Dendritic cell treated with granulocyte-macrophage colony-stimulating factor and Interleukin-4, amounts not matched to agents 40 ng/mL and 50 ng/mL, for 4 days (primary cell): Measurements from ENCODE around the gene CLDN14.

ENCODE experiments used
- H3K27ac Mint-ChIP-seq: one replicate; pipeline ENCODE4 v1.8.0; 2022; ENCODE audit warnings: mild to moderate bottlenecking, mixed read lengths
- H3K27me3 Mint-ChIP-seq: one replicate; pipeline ENCODE4 v1.8.0; 2022; ENCODE audit warnings: mild to moderate bottlenecking, mixed read lengths
- H3K36me3 Mint-ChIP-seq: one replicate; pipeline ENCODE4 v1.8.0; 2022; ENCODE audit warnings: low read depth, mixed read lengths
- H3K4me1 Mint-ChIP-seq: one replicate; pipeline ENCODE4 v1.8.0; 2022; ENCODE audit warnings: low read depth, mixed read lengths
- H3K4me3 Mint-ChIP-seq: one replicate; pipeline ENCODE4 v1.8.0; 2022; ENCODE audit warnings: mild to moderate bottlenecking, moderate library complexity, mixed read lengths
- H3K9me3 Mint-ChIP-seq: one replicate; pipeline ENCODE4 v1.8.0; 2022; ENCODE audit warnings: mixed read lengths
- intact Hi-C: fragments of 100-400 bp; cut with micrococcal nuclease; formaldehyde crosslinking; loops from one replicate; pipeline ENCODE4 v1.15.0; 2022

CLDN14 gene

DNA sequence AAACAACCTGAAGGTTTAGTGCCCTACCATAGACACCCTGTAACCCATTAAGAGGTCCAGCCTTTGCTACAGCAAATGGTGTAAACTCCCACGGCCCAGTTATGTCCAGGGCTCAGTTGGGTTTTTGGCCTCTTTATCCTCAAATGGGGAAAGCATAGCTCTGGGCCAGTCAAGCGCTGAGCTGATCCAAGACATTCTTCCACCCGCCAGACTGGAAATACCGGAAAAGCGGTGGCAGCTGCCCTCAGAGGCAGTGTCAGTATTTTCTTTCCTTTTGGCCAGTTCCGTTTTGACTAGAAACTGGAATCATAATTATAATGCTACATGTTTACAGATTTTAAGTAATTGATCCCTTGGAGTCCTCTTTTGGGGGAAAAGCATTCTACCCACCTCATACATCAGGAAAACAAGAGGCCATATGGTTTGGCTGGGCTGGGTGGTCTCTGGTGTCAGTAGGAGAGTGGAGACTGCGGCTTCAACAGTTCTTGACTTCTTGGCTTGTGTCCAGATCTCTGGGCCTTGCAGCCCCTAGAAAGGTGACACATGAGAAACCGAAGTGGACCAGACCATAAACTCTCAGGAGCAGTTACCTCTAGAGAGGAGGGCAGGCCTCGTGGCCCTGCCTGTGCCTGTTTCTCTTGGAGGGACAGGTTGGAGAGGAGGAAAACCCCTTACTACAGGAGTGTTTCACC is 30.2 kb upstream of the CLDN14 start:
- intact Hi-C loops, result loop anchor here (10.0 kb wide), 1 partner anchor 85 kb away; no protein-coding TSS in a partner anchor
- H3K27ac Mint-ChIP-seq, result no peak overlapping the region

GRCh38 chr21:36508948-36509347 is 29.0 kb upstream of the CLDN14 start:
- intact Hi-C loops, result loop anchor here (10.0 kb wide), 1 partner anchor 84 kb away; no protein-coding TSS in a partner anchor
- H3K9me3 Mint-ChIP-seq, result no peaks in the 10 kb centered on the region

More for the DNA sequence above, 30.2 kb upstream of the CLDN14 start:
- Mint-ChIP-seq H3K4me3 (no peak overlapping the region), H3K27me3 (peaks cover 10% of the 10 kb centered on the region), H3K9me3 (no peaks in the 10 kb centered on the region), H3K4me1 (no peaks in the 10 kb centered on the region), H3K36me3 (no peaks in the 10 kb centered on the region)

GRCh38 chr21:36507397-36508018 is 27.6 kb upstream of the CLDN14 start:
- no peaks in the 10 kb centered on the region for H3K4me1 Mint-ChIP-seq
- H3K36me3 Mint-ChIP-seq, result no peaks in the 10 kb centered on the region
- intact Hi-C loops, result loop anchor here (10.0 kb wide), 1 partner anchor 83 kb away; no protein-coding TSS in a partner anchor
- H3K4me3 Mint-ChIP-seq, result no peak overlapping the region
- no peak overlapping the region for H3K27ac Mint-ChIP-seq
- H3K27me3 Mint-ChIP-seq, result peaks cover 11% of the 10 kb centered on the region
- no peaks in the 10 kb centered on the region for H3K9me3 Mint-ChIP-seq

More at GRCh38 chr21:36508948-36509347, 29.0 kb upstream of the CLDN14 start:
- H3K4me1 Mint-ChIP-seq, result no peaks in the 10 kb centered on the region
- no peak overlapping the region for H3K4me3 Mint-ChIP-seq
- no peaks in the 10 kb centered on the region for H3K36me3 Mint-ChIP-seq
- no peak overlapping the region for H3K27ac Mint-ChIP-seq
- H3K27me3 Mint-ChIP-seq, result peaks cover 12% of the 10 kb centered on the region

DNA sequence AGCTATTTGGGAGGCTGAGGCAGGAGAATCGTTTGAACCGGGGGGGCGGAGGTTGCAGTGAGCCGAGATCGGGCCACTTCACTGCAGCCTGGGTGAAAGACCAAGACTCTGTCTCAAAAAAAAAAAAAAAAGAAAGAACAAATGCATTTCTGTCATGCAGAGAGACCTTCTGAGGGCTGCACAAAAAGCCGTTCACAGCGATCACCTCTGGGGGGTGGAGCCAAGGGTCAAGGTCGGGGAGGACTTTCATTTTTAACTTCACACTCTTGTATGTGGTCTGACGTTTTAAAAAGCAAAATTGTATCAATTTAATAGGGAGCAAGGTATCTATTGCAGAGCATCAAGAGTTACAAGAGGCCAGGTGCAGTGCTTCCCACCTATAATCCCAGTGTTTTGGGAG is 26.6 kb upstream of the CLDN14 start:
- no peak overlapping the region for H3K27ac Mint-ChIP-seq
- no peak overlapping the region for H3K4me3 Mint-ChIP-seq
- intact Hi-C loops, result loop anchor here (10.0 kb wide), 1 partner anchor 82 kb away; no protein-coding TSS in a partner anchor
- no peaks in the 10 kb centered on the region for H3K9me3 Mint-ChIP-seq
- no peaks in the 10 kb centered on the region for H3K36me3 Mint-ChIP-seq
- no peaks in the 10 kb centered on the region for H3K4me1 Mint-ChIP-seq
- H3K27me3 Mint-ChIP-seq, result peaks cover 6% of the 10 kb centered on the region

DNA sequence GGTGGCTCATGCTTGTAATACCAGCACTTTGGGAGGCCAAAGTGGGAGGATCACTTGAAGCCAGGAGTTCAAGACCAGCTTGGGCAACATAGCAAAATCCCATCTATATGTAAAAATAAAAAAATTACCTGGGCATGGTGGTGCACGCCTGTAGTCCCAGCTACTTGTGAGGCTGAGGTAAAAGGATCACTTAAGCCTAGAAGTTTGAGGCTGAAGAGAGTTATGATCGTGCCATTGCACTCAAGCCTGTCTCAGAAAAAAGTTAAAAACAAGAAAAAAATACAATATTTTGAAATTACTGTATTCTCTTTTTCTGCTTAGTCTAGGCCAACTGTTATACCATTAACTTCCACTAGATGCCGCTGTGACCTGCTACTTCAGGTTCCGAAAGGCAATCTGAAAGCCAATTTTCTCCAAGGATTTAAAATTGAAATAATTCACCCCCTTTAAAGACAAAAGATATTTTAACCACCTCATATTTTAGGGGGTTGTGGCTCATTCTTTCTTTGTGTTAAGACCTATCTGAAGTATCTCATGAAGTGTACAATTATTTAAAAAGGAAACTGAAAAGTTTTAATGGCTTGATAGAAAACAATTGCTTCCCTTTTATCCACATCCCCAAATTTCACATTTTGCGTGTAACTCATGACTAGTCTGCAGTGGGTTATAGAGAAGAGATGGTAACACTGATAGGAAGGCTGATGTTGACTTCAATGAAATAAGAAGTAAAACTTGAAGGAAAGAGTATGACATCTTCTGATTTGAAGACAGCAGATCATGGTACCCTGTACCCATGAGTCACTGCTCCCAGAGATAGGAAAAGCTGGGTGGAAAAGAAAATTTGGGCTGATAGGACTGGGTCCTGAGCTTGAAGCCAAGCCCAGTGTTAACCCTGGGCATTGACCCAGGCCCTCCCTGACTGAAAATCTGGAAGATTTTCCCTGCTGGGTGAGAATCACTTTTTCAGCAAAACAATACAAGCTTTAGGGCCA is 24.4 kb upstream of the CLDN14 start:
- intact Hi-C loops, result loop anchor here (2.0 to 10.0 kb wide), 2 partner anchors 80 to 422 kb away; no protein-coding TSS in a partner anchor
- H3K9me3 Mint-ChIP-seq, result no peaks in the 10 kb centered on the region

DNA sequence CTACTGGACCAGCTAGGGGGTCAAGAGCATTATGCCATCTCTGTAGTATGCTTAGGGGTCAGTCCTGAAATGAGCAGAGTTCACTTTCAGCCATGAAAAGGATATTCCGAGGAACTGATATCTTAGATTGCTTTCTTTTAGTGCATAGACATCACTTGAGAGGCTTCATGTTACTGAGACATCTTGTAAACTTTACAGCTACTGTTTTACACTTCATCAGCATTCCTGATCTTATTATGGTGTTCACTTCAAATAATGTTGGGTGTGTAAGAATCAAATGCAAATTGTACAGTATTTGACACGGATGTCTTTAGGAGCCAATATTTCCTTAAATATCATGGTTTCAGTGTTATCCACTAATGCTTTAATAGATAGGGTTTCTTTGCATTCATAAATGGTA is 22.4 kb upstream of the CLDN14 start:
- H3K27me3 Mint-ChIP-seq, result peaks cover 5% of the 10 kb centered on the region

More for the DNA sequence above, 24.4 kb upstream of the CLDN14 start:
- Mint-ChIP-seq H3K36me3 (no peaks in the 10 kb centered on the region), H3K27ac (no peak overlapping the region), H3K27me3 (peaks cover 5% of the 10 kb centered on the region), H3K4me3 (no peak overlapping the region), H3K4me1 (no peaks in the 10 kb centered on the region)

GRCh38 chr21:36501589-36501892 is 21.6 kb upstream of the CLDN14 start:
- Mint-ChIP-seq H3K4me1 (no peaks in the 10 kb centered on the region), H3K27ac (no peak overlapping the region), H3K4me3 (no peak overlapping the region), H3K36me3 (no peaks in the 10 kb centered on the region), H3K9me3 (no peaks in the 10 kb centered on the region), H3K27me3 (peaks cover 5% of the 10 kb centered on the region)
- intact Hi-C loops, result loop anchor here (10.0 kb wide), 1 partner anchor 77 kb away; no protein-coding TSS in a partner anchor

More for the DNA sequence above, 22.4 kb upstream of the CLDN14 start:
- Mint-ChIP-seq H3K4me3 (no peak overlapping the region), H3K27ac (no peak overlapping the region), H3K9me3 (no peaks in the 10 kb centered on the region), H3K36me3 (no peaks in the 10 kb centered on the region), H3K4me1 (no peaks in the 10 kb centered on the region)
- intact Hi-C loops, result loop anchor here (10.0 kb wide), 1 partner anchor 78 kb away; no protein-coding TSS in a partner anchor

- Mint-ChIP-seq H3K4me3 (no peak overlapping the region), H3K36me3 (no peaks in the 10 kb centered on the region), H3K27ac (no peak overlapping the region), H3K9me3 (no peaks in the 10 kb centered on the region), H3K27me3 (peaks cover 3% of the 10 kb centered on the region), H3K4me1 (no peaks in the 10 kb centered on the region)
- intact Hi-C loops, result loop anchor here (10.0 kb wide), 1 partner anchor 75 kb away; no protein-coding TSS in a partner anchor
Measured at GRCh38 chr21:36499578-36500471, 19.9 kb upstream of the CLDN14 start.

DNA sequence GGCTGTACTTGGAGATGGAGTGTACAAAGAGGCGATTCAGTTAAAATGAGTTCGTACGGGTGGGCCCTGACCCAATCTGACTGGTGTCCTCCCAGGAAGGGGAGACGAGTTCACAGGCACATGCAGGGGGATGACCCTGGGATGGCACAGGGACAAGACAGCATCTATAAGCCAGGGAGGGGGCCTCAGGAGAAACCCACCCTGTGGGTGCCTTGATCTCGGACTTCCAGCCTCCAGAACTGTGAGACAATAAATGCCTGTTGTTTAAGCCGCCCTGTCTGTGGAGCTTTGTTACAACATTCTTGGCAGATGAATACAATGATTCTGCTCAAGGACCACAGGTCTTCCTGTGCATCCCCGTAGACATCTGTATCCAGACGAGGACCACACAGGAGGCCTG is 14.6 kb upstream of the CLDN14 start:
- peaks cover 4% of the 10 kb centered on the region for H3K27me3 Mint-ChIP-seq
- intact Hi-C loops, result no loop called here

GRCh38 chr21:36491209-36491910 is 11.4 kb upstream of the CLDN14 start:
- intact Hi-C loops, result no loop called here
- H3K4me3 Mint-ChIP-seq, result no peak overlapping the region
- H3K27ac Mint-ChIP-seq, result no peak overlapping the region
- peaks cover 4% of the 10 kb centered on the region for H3K27me3 Mint-ChIP-seq
- H3K4me1 Mint-ChIP-seq, result peaks cover 10% of the 10 kb centered on the region
- no peaks in the 10 kb centered on the region for H3K36me3 Mint-ChIP-seq
- H3K9me3 Mint-ChIP-seq, result no peaks in the 10 kb centered on the region

More for the DNA sequence above, 14.6 kb upstream of the CLDN14 start:
- H3K4me1 Mint-ChIP-seq, result no peaks in the 10 kb centered on the region
- H3K4me3 Mint-ChIP-seq, result no peak overlapping the region
- no peak overlapping the region for H3K27ac Mint-ChIP-seq
- H3K9me3 Mint-ChIP-seq, result no peaks in the 10 kb centered on the region
- H3K36me3 Mint-ChIP-seq, result no peaks in the 10 kb centered on the region

GRCh38 chr21:36489776-36490165 is 9.8 kb upstream of the CLDN14 start:
- intact Hi-C loops, result no loop called here
- no peak overlapping the region for H3K27ac Mint-ChIP-seq
- H3K27me3 Mint-ChIP-seq, result peaks cover 4% of the 10 kb centered on the region
- H3K9me3 Mint-ChIP-seq, result no peaks in the 10 kb centered on the region
- no peaks in the 10 kb centered on the region for H3K36me3 Mint-ChIP-seq
- H3K4me3 Mint-ChIP-seq, result no peak overlapping the region
- peaks cover 10% of the 10 kb centered on the region for H3K4me1 Mint-ChIP-seq

DNA sequence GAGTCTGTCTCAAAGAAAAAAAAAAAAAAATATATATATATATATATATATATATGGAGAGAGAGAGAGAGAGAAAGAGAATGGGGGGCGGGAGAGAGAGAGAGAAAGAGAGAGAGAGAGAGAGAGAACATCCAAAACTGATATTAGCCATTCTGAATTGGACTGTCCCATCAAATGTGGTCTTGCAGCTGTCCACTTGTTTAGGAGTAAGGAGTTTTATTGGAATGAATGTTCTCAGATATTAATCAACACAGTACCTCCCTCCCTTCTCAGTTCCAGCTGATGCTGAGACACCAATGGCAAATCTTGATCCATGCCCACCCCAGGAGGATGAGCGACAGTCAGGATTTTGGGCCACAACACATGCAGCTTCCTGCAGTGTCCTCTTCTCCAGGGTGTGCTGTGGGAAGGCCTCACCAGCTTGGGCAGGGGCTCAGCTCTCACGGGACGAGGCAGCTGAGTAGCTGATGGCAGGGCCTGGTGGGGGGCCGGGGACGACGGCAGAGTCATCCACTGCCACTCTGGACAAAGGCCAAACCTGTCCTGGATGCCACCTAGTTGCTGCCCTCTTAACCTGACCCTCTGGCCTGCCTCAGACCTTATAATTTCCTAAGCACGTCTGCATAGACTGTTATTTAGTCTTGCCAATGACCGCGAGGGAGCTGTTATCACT is 9.3 kb upstream of the CLDN14 start:
- intact Hi-C loops, result no loop called here
- Mint-ChIP-seq H3K9me3 (no peaks in the 10 kb centered on the region), H3K4me1 (peaks cover 10% of the 10 kb centered on the region), H3K36me3 (no peaks in the 10 kb centered on the region), H3K4me3 (no peak overlapping the region), H3K27ac (no peak overlapping the region), H3K27me3 (peaks cover 4% of the 10 kb centered on the region)
